Cardiac septum (tissue), 1 donor: ENCODE results near the gene LDHAL6A. TPM values are rescaled to one million over a fixed set of nuclear protein-coding genes. Genes with fewer than 3 reads are reported as not detected.

Source experiments
- DNase-seq: peaks from one replicate; pipeline ENCODE4 v3.0.0-alpha.2; 2020; ENCODE audit warnings: low spot score
- intact Hi-C: fragments of 100-400 bp; cut with DNase I; formaldehyde crosslinking; loops from one replicate; pipeline ENCODE4 v1.14.0; 2022
- total RNA-seq: library from RNA; stranded (reverse); fragmentation: NEBNext Ultra II Directional; extraction: Animal tissue kit (Norgen Biotek cat#: 25700); gene quantifications from one replicate; pipeline ENCODE4 v1.2.1, GENCODE V29; 2021
- donor health status: DM: no; HTN: no; CAD: no.

LDHAL6A gene
- total RNA-seq, 1 donor from 2014 or later = not detected

DNA sequence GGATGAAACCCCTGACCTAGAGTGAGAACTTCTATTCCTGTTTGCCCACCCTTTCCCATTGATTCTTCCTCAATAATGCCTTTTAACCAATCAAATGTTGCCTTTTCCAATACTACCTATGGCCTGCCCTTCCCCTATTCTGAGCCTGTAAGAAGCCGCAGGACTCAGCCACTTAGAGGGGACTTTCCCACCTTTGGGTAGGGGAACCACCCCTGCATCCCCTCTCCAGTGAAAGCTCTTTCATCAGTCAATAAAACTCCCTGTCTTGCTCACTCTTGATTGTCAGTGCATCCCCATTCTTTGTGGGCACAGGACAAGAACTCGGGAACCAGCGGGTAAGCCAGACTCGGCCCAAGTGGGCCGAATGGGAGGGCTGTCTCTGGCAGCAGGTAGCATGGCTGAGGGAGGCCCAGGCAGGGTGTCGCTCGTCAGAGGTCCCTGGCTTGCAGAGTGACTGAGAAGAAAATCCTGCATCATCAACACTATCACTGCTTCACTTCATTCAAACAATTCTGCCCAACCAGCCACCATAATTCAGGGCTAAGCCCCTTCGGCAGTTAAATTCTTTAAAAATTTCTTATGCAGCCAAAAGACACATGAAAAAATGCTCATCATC is 30.4 kb downstream of the LDHAL6A start:
- intact Hi-C loops = no loop called here

DNA sequence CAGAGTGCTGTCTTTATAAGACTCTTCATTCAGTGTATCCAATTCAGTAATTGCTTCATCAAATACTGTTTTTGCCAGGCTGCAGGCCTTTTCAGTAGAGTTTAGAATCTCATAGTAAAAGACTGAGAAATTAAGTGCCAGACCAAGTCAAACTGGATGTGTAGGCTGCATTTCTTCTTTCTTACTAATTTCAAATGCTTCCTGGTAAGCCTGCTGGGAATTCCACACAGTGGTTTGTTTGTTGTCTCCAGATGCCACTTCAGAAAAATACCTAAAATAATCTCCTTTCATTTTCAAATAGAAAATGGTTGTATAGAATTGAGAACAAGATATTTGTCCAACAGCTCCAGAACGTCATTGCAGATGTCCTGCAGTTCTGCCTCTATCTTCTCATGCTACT is 34.7 kb downstream of the LDHAL6A start:
- no peak for DNase-seq
- intact Hi-C loops = no loop called here

More for the DNA sequence above, 30.4 kb downstream of the LDHAL6A start:
- DNase-seq = no peak

DNA sequence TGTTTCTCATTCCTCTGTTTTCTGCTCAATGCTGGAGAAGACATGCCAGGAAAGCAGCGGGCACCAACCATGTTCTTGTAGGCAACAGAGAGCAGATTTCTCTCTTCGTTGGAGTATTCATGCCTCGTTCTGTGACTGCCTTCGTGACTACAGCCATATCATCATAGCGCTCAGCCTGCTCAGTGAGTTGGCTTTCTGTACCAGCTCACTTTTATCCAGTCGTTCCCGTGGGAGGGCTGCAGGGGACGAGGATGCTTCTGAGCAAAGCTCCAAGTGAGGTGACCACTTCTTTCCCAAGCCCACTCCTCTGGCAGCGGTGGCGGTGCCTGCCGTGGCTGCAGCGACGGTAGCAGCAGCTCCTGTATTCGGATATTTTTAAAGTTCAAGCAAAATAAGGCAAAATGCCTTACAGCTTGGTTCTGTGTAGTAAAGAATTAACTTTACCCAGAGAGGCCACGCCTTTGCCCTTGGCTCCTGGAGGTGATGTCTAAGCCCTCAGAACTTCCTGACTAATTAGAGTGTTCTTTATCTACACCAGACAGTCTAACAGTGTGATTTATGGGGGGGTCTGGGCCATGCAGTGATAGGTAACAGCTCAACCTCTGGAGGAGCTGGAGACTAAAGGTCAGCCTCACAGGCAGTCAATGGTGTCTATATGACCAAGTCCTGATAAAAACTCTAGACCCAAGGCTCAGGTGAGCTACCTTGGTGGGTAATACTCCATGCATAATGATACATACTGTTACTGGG is 35.3 kb downstream of the LDHAL6A start:
- DNase-seq = no peak
- intact Hi-C loops = no loop called here

DNA sequence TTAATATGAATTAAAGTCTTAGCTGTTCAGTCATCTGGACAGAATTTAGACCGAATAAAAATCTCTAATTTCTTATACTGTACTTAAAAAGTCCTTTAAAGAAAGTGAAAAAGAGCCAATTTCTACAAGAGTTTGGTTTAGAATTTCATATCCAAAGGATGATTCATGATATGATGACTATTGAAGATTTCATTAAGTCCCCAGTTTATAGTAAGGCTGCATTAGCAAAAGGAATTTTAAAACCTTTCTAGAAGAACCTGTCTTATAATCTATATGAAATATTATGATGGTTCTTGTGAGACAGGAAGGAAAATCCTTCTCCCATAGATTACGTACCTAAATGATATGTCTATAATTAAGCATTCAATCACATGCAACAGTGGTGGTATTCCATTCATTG is 36.3 kb downstream of the LDHAL6A start:
- intact Hi-C loops = no loop called here
- no peak for DNase-seq

DNA sequence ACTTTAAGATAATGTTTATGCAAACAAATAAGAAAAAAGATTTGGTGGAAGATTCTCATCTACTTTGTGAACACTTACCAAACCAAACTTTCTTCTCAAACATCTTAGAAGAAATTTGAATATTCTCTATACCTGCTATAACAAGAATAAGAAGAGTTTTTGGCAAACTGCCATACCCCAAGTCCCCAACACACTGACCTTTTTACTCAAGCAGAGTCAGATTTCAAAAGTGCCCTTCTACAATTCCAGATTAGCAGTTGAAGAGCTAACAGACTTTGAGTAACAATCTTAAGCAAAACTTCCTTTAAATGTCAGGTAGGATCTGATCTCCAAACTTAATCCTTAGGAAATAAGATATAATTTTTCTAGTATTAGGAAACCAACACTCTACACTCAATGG is 37.2 kb downstream of the LDHAL6A start:
- intact Hi-C loops = no loop called here
- no peak for DNase-seq

DNA sequence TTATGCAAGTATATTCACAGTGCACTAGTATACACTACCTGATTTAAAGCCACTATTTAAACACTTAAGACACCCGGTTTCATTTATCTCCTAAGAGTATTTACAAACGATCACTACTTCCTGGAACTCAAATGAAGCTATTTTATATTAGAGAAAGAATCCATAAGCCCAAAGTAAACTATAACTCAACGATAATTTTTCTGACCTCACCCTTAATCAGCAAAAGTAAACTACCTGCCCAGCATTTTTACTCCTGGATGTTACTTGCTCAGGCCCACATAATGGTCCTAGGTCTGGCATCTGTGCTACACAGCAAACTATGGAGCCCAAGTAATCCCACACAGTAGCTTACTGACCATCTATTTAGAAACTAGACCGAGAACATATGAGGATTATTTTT is 37.7 kb downstream of the LDHAL6A start:
- intact Hi-C loops = no loop called here
- DNase-seq = no peak

DNA sequence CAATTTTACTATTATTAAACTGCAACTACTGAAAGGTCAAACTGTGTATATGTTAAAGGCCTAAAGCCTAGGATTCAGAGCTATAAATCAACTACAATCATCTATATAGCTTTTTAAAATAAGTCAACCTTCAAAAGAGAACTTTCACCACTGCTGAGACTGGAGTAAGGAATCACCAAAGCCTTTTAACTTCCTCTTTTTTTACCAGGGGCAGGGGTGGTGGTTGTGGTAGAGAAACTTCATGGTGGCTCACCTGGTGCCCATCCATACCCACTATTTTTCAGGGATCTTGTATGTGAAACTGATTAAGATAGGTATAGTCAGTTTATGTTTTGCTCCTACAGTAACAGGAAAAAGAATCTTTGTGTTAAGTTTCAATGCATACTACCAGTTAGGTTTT is 39.6 kb downstream of the LDHAL6A start:
- no peak for DNase-seq
- intact Hi-C loops = no loop called here

DNA sequence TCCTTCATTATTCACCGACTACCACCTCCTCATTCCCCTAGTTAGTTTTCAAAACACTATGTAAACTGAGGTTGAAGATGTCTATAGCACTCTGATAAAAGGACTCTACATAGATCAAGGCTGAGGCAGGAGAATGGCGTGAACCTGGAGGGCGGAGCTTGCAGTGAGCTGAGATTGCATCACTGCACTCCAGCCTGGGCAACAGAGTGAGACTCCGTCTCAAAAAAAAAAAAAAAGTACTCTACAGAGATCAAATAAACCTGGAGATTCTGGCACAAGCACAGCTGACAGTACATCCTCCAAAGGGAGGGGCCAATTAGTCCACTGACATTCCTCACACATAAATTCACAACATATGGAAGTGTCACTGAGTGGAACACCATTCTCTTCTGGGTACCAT is 40.0 kb downstream of the LDHAL6A start:
- intact Hi-C loops = no loop called here
- no peak for DNase-seq

DNA sequence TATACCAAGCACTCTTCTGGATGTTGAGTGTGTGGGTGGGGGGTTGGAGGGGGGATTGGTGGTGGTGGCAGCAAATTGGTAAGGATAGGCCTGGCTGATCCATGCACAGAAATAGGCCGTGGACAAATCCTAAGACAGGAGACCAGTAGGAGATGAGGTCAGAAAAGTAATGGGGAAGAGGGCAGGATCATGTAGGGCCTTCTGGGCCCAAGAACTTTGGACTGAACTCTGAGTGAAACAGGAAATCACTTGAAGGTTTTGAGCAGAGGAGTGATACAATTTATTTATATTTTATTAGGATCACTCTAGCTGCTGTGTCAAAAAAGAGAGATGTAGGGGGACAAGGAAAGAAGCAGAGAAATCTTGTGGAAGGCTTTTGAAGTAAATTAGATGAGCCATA is 42.4 kb downstream of the LDHAL6A start:
- no peak for DNase-seq
- intact Hi-C loops = no loop called here

DNA sequence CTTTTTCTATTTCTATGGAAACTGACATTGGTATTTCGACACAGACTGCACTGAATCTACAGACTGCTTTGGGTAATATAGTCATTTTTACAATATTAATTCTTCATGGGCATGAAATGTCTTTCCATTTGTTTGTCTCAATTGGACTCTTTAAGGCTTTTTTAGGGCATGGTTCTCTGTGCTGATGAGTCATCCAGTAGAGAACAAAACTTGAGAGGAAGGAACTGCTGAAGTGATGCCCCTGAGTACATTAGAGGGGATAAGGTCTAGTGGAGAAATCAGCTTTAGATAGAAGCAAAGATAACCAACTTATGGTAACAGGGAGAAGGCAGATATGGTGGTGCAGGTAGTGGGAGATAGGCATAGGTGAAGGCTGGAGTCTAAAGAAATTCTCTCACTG is 46.0 kb downstream of the LDHAL6A start:
- DNase-seq = no peak
- intact Hi-C loops = no loop called here

DNA sequence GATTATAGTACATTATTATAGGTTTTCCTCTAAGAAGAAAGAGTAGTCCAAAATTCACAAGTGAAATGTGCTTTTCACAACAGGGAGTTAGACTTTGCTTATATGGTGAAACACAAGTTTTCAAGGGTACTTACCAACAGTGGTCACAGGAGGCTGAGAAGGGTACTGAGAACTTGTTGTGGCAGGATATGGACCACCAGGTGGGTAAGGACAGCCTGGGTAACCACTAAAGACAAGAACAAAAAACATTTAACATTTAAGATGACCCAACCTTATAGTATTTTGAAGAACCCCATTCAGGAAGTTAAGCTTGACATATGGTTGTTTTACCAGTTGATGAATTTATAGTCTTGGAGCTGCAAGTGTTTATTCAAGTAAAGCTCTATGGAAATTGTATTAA is 46.7 kb downstream of the LDHAL6A start:
- DNase-seq = no peak
- intact Hi-C loops = no loop called here

DNA sequence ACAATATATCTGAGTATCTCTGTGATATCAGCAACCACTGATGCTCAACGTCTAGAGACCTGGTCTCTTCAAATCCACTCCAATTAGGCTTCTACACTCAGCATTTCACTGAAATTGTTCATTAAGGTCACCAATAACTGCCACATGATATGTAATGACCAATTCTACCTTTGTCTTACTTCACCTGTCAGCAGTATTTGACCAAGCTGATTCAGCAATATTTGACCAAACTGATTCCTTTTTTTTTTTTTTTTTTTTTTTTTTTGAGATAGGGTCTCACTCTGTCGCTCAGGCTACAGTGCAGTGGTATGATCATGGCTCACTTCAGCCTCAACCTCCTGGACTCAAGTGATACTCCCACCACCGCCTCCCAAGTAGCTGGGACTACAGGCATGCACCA is 65.5 kb downstream of the LDHAL6A start:
- intact Hi-C loops = loop anchor here (10.0 kb wide), 1 partner anchor 114 kb away; the partner anchor contains the start of gene SPTY2D1
- no peak for DNase-seq

DNA sequence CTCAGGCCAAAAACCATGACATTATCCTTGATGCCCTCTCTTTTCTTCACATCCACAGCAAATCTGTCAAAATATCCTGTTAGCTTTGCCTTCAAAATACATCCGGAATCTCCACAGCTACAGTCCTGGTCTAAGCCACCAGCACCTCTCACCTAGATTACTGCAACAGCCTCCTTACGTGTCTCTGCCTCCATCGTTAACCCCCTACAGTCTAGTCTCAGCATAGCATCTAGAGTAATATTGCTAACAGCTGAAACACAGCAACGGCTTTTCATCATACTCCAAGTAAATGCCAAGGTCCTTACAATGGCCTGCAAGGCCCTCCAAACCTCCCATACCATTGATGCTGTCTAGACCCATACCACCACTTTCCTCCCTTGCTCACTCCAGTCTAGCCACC is 66.7 kb downstream of the LDHAL6A start:
- no peak for DNase-seq
- intact Hi-C loops = loop anchor here (10.0 kb wide), 1 partner anchor 112 kb away; the partner anchor contains the start of gene SPTY2D1

DNA sequence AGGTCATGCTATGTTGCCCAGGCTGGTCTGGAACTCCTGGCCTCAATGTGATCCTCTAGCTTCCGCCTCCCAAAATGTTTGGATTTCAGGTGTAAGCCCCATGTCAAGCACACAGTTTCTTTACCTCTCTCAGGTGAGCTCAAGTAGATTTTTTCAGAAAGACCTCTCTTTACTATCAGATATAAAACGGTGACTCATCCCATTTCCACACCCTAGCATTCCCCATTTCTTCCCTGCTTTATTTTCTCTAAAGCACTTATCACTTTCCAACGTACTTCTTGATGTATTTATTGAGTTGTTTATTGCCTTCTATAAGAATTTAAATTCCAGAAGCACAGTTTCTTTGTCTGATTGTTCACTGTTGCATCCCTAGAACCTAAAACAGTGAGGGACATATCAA is 67.4 kb downstream of the LDHAL6A start:
- intact Hi-C loops = loop anchor here (10.0 kb wide), 1 partner anchor 112 kb away; the partner anchor contains the start of gene SPTY2D1
- no peak for DNase-seq

DNA sequence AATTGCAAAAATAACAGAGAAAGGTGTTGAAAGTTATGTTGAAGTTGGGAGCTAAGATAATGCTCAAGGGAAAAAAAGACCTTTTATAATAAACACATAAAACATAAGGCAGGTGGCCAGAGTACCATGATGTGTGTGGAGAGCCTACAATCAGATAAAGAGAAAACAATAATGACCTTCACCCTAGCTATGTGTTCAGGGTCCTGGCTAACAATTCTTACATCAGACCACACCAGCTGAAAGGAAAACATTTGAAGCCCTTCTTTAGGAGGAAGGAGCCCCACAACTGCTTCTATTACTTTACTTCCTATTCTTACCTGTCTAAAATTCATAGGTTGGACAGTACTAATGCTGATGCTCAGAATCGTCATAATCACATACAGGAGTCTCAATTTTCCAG is 68.6 kb downstream of the LDHAL6A start:
- DNase-seq = no peak
- intact Hi-C loops = loop anchor here (10.0 kb wide), 1 partner anchor 111 kb away; the partner anchor contains the start of gene SPTY2D1

DNA sequence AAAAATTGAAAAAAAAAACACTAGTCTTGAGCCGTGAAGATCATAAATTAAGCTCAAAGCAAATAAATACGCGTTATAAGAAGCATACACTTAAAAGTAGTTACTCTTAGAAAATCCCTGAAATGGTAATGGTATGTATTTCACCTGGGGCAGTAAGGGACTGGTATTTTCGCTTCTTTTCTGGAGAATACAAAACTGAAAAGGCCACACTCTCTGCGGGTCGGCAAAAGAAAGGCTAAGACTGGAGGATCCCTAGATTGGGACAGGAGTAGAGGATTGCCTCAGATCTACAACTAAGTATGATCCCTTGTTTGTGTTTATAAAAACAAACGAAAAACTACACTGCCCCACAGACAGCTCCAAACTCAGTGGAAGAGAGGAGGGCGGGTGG is 70.5 kb downstream of the LDHAL6A start:
- intact Hi-C loops = loop anchor here (1.0 to 10.0 kb wide), 2 partner anchors 109 to 204 kb away; partner anchors contain the start of genes GTF2H1, HPS5 and SPTY2D1

DNA sequence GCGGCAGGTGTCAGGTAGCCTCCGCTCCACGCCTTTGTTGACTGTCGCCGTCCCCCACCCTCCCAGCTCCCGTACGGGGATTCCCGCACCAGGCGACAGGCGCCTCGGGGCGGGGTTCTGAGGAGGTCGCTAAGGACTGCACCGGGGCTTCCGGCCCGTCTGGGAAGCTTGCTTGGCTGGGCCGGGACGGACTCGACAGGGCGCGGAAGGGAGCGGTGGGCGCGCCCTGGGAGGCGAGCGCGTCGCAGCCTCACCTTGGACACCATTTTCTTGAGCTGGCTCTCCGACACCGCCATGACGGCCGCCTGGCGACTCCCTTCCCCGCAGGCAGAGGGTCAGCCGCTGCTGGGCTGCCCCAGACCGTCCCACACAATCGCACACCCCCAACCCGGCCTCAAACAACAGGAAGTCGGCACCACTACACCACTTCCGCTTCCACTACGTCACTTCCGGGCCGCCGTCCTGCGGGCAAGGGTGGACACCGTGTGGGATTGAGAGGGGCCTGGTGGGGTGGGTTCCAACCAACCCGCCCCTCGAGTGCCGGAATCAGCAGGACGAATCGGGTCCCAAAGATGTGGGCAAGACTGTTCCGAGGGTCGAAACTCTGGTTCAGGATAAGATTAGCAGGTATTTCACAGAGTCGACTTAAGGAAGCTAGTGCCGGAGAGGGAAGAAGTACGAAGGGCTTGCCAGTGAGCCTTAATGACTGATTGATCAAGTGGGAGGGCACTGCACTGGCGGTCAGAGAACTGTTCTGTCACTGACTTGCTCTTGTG is 71.1 kb downstream of the LDHAL6A start, which contains the start of gene TSG101:
Gene TSG101 (minus strand): TSS at position 422 of the 776 bp plus-strand sequence. CDS start 126 bp downstream, at position 296.
- DNase-seq = peak; percentile 97
- intact Hi-C loops = loop anchor here (1.0 to 10.0 kb wide), 2 partner anchors 108 to 204 kb away; partner anchors contain the start of genes GTF2H1, HPS5 and SPTY2D1

More for the DNA sequence above, 70.5 kb downstream of the LDHAL6A start:
- DNase-seq = no peak

DNA sequence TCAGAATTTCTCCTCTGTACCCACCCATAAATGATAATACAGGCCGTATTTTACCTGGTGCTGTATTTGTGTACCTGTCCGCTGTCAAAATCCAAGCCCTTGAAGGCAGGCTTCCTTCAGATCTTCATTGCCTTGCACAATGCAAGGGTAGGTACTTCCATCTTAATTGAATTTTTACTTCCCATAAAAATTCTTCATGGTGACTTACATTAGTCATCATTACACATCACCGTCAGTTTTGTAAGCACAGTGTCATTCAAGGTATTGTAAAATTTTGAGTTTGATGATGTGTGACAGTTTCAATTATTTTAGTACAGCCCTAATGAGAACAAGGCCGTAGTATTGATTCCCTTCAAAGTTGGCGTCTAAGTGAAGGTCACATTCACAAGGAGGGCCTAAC is 71.9 kb downstream of the LDHAL6A start:
- intact Hi-C loops = loop anchor here (10.0 kb wide), 1 partner anchor 107 kb away; the partner anchor contains the start of gene SPTY2D1

More for the DNA sequence above, 71.9 kb downstream of the LDHAL6A start:
- DNase-seq = no peak
